Measurements from ENCODE around the gene GLRX3. TPM values are rescaled to one million over a fixed set of nuclear protein-coding genes. Genes with fewer than 3 reads are reported as not detected.
"Not testable (repeated sequence)": the region's sequence is repeated elsewhere in the genome, so short reads cannot be mapped to it uniquely, and the experiment has no call there.

GLRX3 gene
- total RNA-seq, 1 donor from 2014 or later, result 192 TPM

- Histone ChIP-seq H3K36me3 (ENCODE audit: control insufficient read depth, insufficient read depth, low read length) (no peaks in the 10 kb centered on the region), H3K4me3 (ENCODE audit: low read depth, low read length) (no peak overlapping the region), H3K27me3 (ENCODE audit: control insufficient read depth, insufficient read depth, low read length) (peaks cover 6% of the 10 kb centered on the region)
- DNase-seq (ENCODE audit: low read depth), result no peak
- no peak for TF ChIP-seq CTCF (IDR thresholded peaks at IDR 0.05; ENCODE audit: insufficient read depth, low read length, poor library complexity, severe bottlenecking)
These were observed 60.6 kb downstream of the GLRX3 start for GRCh38 chr10:130196511-130197487.

- peaks cover 11% of the 10 kb centered on the region for H3K27me3 ChIP-seq (ENCODE audit: control insufficient read depth, insufficient read depth, low read length)
- no peak for TF ChIP-seq CTCF (IDR thresholded peaks at IDR 0.05; ENCODE audit: insufficient read depth, low read length, poor library complexity, severe bottlenecking)
- no peaks in the 10 kb centered on the region for H3K36me3 ChIP-seq (ENCODE audit: control insufficient read depth, insufficient read depth, low read length)
- H3K4me3 ChIP-seq (ENCODE audit: low read depth, low read length), result no peak overlapping the region
- no peak for DNase-seq (ENCODE audit: low read depth)
These were observed 62.5 kb downstream of the GLRX3 start for GRCh38 chr10:130198651-130199050.

GRCh38 chr10:130200179-130201042 lies 64.2 kb downstream of the GLRX3 start:
- no peak overlapping the region for H3K4me3 ChIP-seq (ENCODE audit: low read depth, low read length)
- H3K27me3 ChIP-seq (ENCODE audit: control insufficient read depth, insufficient read depth, low read length), result peaks cover 17% of the 10 kb centered on the region
- no peak for TF ChIP-seq CTCF (IDR thresholded peaks at IDR 0.05; ENCODE audit: insufficient read depth, low read length, poor library complexity, severe bottlenecking)
- no peak for DNase-seq (ENCODE audit: low read depth)
- H3K36me3 ChIP-seq (ENCODE audit: control insufficient read depth, insufficient read depth, low read length), result no peaks in the 10 kb centered on the region

GRCh38 chr10:130201043-130201380 lies 64.8 kb downstream of the GLRX3 start:
- no peak for DNase-seq (ENCODE audit: low read depth)
- Histone ChIP-seq H3K27me3 (ENCODE audit: control insufficient read depth, insufficient read depth, low read length) (peaks cover 17% of the 10 kb centered on the region), H3K36me3 (ENCODE audit: control insufficient read depth, insufficient read depth, low read length) (no peaks in the 10 kb centered on the region), H3K4me3 (ENCODE audit: low read depth, low read length) (no peak overlapping the region)
- TF ChIP-seq CTCF (IDR thresholded peaks at IDR 0.05; ENCODE audit: insufficient read depth, low read length, poor library complexity, severe bottlenecking), result no peak

GRCh38 chr10:130202150-130202549 lies 66.0 kb downstream of the GLRX3 start:
- not testable (repeated sequence) for H3K36me3 ChIP-seq (ENCODE audit: control insufficient read depth, insufficient read depth, low read length)

GRCh38 chr10:130202984-130203621 lies 66.9 kb downstream of the GLRX3 start:
- Histone ChIP-seq H3K27me3 (ENCODE audit: control insufficient read depth, insufficient read depth, low read length) (peaks cover 17% of the 10 kb centered on the region), H3K36me3 (ENCODE audit: control insufficient read depth, insufficient read depth, low read length) (no peaks in the 10 kb centered on the region), H3K4me3 (ENCODE audit: low read depth, low read length) (no peak overlapping the region)
- no peak for TF ChIP-seq CTCF (IDR thresholded peaks at IDR 0.05; ENCODE audit: insufficient read depth, low read length, poor library complexity, severe bottlenecking)
- no peak for DNase-seq (ENCODE audit: low read depth)

More at GRCh38 chr10:130202150-130202549, 66.0 kb downstream of the GLRX3 start:
- not testable (repeated sequence) for H3K4me3 ChIP-seq (ENCODE audit: low read depth, low read length); DNase-seq (ENCODE audit: low read depth)
- H3K27me3 ChIP-seq (ENCODE audit: control insufficient read depth, insufficient read depth, low read length), result peaks cover 17% of the 10 kb centered on the region
